GM21390 (cell line): ENCODE data around the gene CXorf66.
"Not testable (repeated sequence)": the region's sequence is repeated elsewhere in the genome, so short reads cannot be mapped to it uniquely, and the experiment has no call there.

ENCODE experiments used
- ATAC-seq: cut with Tn5 transposase; IDR thresholded peaks from one replicate; pipeline ENCODE4 v1.9.1; 2021; ENCODE audit not compliant: unreplicated experiment

Gene CXorf66

DNA sequence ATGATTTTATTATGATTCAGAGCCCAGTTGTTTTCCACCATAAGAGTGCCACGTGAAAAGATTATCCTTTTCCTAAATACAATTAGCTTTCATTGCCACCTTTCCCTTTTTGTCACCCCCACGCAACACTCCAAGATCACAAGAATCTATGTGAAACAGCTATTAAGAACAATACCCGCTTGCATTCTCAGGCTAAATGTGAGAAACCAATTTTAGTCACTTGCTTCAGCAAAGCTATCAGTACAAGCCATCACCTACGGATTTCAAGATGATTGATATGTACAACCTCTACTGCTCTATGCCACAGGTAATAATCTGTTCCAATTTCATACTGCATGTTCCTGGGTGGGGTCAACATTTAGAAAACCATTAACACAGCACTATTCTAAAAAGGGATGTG lies 34.9 kb downstream of the CXorf66 start:
- ATAC-seq, result no peak

- no peak for ATAC-seq
Measured at GRCh38 chrX:139929876-139930275, 35.4 kb downstream of the CXorf66 start.

GRCh38 chrX:139924696-139925095 lies 40.6 kb downstream of the CXorf66 start:
- no peak for ATAC-seq

GRCh38 chrX:139924069-139924695 lies 41.1 kb downstream of the CXorf66 start:
- ATAC-seq, result no peak

GRCh38 chrX:139921142-139921541 lies 44.2 kb downstream of the CXorf66 start:
- ATAC-seq, result not testable (repeated sequence)

GRCh38 chrX:139920316-139920715 lies 45.0 kb downstream of the CXorf66 start:
- ATAC-seq, result no peak

GRCh38 chrX:139914421-139914820 lies 50.9 kb downstream of the CXorf66 start:
- ATAC-seq, result no peak

DNA sequence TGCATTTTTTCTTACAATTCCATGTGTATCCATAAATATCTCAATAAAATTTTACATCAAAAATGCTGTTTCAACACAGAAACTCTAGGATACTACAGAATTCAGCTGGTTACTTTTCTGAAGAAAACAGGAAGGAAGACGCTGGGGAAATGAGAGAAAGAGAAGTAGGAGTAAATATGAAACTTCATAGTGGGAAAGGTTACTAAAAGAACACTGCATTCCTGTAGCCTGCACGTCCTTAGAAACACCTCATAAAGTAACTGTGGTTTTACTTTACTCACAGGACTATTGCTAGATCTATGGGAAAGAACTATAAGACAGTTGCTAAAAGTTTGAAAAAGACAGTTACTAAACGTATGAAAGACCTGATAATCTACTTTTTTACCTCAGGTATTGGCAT lies 55.6 kb downstream of the CXorf66 start:
- peak; percentile 62 for ATAC-seq

DNA sequence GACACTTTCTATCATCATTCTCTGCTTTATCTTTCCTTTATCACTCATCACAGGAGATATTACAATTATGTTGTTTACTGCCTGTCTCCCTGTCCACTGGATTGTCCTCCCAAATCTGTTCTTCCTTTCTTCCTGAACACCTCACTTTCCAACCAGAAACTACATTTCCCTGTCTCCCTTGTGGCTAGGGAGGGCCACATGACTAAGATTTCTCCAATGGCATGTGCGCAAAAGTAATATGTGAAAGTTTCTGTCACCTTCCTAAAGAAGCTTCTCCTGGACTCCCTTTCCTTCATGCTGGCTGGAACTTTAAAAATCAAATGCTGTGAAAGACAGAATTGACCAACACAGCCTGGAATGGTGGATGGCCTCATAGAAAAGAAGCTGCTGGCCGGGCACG lies 58.2 kb downstream of the CXorf66 start:
- ATAC-seq, result no peak

- ATAC-seq, result no peak
Measured at GRCh38 chrX:139905743-139906142, 59.6 kb downstream of the CXorf66 start.
